HG03460 (cell line): ENCODE data around the gene ATP6V0C.
"Not testable (repeated sequence)": the region's sequence is repeated elsewhere in the genome, so short reads cannot be mapped to it uniquely, and the experiment has no call there.

ENCODE experiments used
- ATAC-seq: cut with Tn5 transposase; IDR thresholded peaks from one replicate; pipeline ENCODE4 v1.9.1; 2021; ENCODE audit not compliant: unreplicated experiment

ATP6V0C gene

GRCh38 chr16:2474877-2475412, 38.8 kb upstream of the ATP6V0C start, which contains the start of gene TBC1D24:
TSS of gene TBC1D24 (plus strand) at chr16:2475127. CDS start at chr16:2496149, 21,022 bp downstream.
- ATAC-seq: peak; percentile 54

GRCh38 chr16:2475413-2476344, 38.1 kb upstream of the ATP6V0C start:
- peak; percentile 4 for ATAC-seq

- ATAC-seq: no peak
Observed at GRCh38 chr16:2476345-2476720, 37.4 kb upstream of the ATP6V0C start.

GRCh38 chr16:2476741-2477140, 37.0 kb upstream of the ATP6V0C start:
- no peak for ATAC-seq

GRCh38 chr16:2477327-2477726, 36.4 kb upstream of the ATP6V0C start:
- no peak for ATAC-seq

GRCh38 chr16:2478279-2478678, 35.5 kb upstream of the ATP6V0C start:
- ATAC-seq: no peak

- not testable (repeated sequence) for ATAC-seq
Observed at GRCh38 chr16:2479996-2480395, 33.8 kb upstream of the ATP6V0C start.

GRCh38 chr16:2480948-2481347, 32.8 kb upstream of the ATP6V0C start:
- no peak for ATAC-seq

GRCh38 chr16:2481676-2482075, 32.1 kb upstream of the ATP6V0C start:
- ATAC-seq: no peak

GRCh38 chr16:2482249-2482648, 31.5 kb upstream of the ATP6V0C start:
- no peak for ATAC-seq

GRCh38 chr16:2482708-2483534, 30.8 kb upstream of the ATP6V0C start:
- no peak for ATAC-seq

- no peak for ATAC-seq
Observed at GRCh38 chr16:2483939-2484897, 29.5 kb upstream of the ATP6V0C start.

GRCh38 chr16:2484898-2485508, 28.7 kb upstream of the ATP6V0C start:
- ATAC-seq: no peak

GRCh38 chr16:2485811-2486507, 27.8 kb upstream of the ATP6V0C start:
- ATAC-seq: no peak

GRCh38 chr16:2486645-2487516, 26.9 kb upstream of the ATP6V0C start:
- no peak for ATAC-seq

GRCh38 chr16:2487517-2487842, 26.3 kb upstream of the ATP6V0C start:
- no peak for ATAC-seq

GRCh38 chr16:2487903-2488531, 25.7 kb upstream of the ATP6V0C start:
- no peak for ATAC-seq

- no peak for ATAC-seq
Observed at GRCh38 chr16:2489581-2489980, 24.2 kb upstream of the ATP6V0C start.
